GM21825 (cell line): ENCODE data around the gene FCN3.
"Not testable (repeated sequence)": the region's sequence is repeated elsewhere in the genome, so short reads cannot be mapped to it uniquely, and the experiment has no call there.

ENCODE experiments used
- ATAC-seq: cut with Tn5 transposase; IDR thresholded peaks from one replicate; pipeline ENCODE4 v1.9.1; 2021; ENCODE audit warnings: mild to moderate bottlenecking, moderate library complexity; ENCODE audit not compliant: unreplicated experiment

FCN3 gene

GRCh38 chr1:27399251-27400025 is 24.8 kb upstream of the FCN3 start:
- no peak for ATAC-seq

- no peak for ATAC-seq
These were observed 24.0 kb upstream of the FCN3 start for GRCh38 chr1:27398405-27399149.

GRCh38 chr1:27397749-27398148 is 23.1 kb upstream of the FCN3 start:
- ATAC-seq, result no peak

- no peak for ATAC-seq
These were observed 22.5 kb upstream of the FCN3 start for GRCh38 chr1:27397110-27397509.

GRCh38 chr1:27395441-27396195 is 21.0 kb upstream of the FCN3 start:
- no peak for ATAC-seq

- ATAC-seq, result no peak
These were observed 20.3 kb upstream of the FCN3 start for GRCh38 chr1:27394925-27395324.

GRCh38 chr1:27394282-27394658 is 19.6 kb upstream of the FCN3 start:
- no peak for ATAC-seq

GRCh38 chr1:27393641-27394281 is 19.1 kb upstream of the FCN3 start:
- no peak for ATAC-seq

- no peak for ATAC-seq
These were observed 18.4 kb upstream of the FCN3 start for GRCh38 chr1:27392778-27393635.

GRCh38 chr1:27392096-27392777 is 17.6 kb upstream of the FCN3 start, which contains the start of gene GPR3:
GPR3 (plus strand) TSS chr1:27392622; CDS start chr1:27393799, 1,177 bp downstream.
- ATAC-seq, result peak; percentile 65

GRCh38 chr1:27391511-27392095 is 17.0 kb upstream of the FCN3 start:
- no peak for ATAC-seq

- ATAC-seq, result no peak
These were observed 13.8 kb upstream of the FCN3 start for GRCh38 chr1:27388337-27389005.

GRCh38 chr1:27384797-27385196 is 10.2 kb upstream of the FCN3 start:
- ATAC-seq, result not testable (repeated sequence)

GRCh38 chr1:27383661-27384060 is 9.0 kb upstream of the FCN3 start:
- ATAC-seq, result no peak

GRCh38 chr1:27383039-27383605 is 8.5 kb upstream of the FCN3 start, which contains the start of gene CD164L2:
CD164L2 (minus strand) TSS chr1:27383333; CDS start chr1:27383239, 94 bp downstream.
- no peak for ATAC-seq

- ATAC-seq, result no peak
These were observed 7.5 kb upstream of the FCN3 start for GRCh38 chr1:27381969-27382762.
